SH-SY5Y (cell line): Measurements from ENCODE around the gene FAM161A.

Source experiments
- GATA2 ChIP-seq: IDR thresholded peaks from 2 replicates; pipeline ENCODE4 v1.6.1; 2011; ENCODE audit warnings: mild to moderate bottlenecking, low read depth, low read length
- GATA3 ChIP-seq: IDR thresholded peaks from 2 replicates; pipeline ENCODE4 v1.6.1; 2011; ENCODE audit warnings: low read depth, mild to moderate bottlenecking, low read length, moderate library complexity

FAM161A gene, protein sequence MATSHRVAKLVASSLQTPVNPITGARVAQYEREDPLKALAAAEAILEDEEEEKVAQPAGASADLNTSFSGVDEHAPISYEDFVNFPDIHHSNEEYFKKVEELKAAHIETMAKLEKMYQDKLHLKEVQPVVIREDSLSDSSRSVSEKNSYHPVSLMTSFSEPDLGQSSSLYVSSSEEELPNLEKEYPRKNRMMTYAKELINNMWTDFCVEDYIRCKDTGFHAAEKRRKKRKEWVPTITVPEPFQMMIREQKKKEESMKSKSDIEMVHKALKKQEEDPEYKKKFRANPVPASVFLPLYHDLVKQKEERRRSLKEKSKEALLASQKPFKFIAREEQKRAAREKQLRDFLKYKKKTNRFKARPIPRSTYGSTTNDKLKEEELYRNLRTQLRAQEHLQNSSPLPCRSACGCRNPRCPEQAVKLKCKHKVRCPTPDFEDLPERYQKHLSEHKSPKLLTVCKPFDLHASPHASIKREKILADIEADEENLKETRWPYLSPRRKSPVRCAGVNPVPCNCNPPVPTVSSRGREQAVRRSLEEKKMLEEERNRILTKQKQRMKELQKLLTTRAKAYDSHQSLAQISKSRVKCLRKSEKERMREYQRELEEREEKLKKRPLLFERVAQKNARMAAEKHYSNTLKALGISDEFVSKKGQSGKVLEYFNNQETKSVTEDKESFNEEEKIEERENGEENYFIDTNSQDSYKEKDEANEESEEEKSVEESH

DNA sequence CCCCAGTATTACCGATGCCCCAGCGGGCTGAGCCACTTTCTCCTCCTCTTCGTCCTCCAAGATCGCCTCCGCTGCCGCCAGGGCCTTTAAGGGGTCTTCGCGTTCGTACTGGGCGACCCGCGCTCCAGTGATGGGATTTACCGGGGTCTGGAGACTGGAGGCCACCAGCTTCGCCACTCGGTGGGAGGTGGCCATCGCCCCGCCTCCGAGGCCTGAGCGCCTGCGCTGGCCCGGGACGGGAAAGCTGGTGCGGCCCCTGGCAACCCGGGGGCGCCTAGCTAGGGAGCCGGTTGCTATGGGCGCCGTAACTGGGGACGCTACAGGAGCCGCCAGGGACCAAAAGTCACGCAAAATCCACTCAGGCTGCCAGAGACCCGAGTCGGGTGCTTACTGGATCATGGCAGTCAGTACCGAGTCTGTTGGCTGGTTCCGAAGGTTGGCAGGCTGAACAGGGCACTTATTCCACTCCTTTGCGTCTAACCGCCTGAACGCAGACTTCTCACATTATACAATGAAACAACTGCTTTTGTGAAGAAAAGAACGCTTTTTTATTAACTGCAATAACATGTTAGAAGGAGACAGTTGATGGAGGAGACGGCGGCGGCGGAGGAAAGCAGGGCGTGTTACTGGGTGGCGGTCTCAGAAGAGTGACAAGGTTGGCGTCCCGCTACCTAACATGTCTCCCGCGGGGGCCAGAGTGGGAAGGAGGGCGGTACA is at the start of gene FAM161A:
Gene FAM161A, minus strand, starts transcription at position 214 of the 717 bp plus-strand sequence. Its CDS starts 19 bp downstream, at position 195.
- no peak for TF ChIP-seq GATA2
- TF ChIP-seq GATA3: no peak

DNA sequence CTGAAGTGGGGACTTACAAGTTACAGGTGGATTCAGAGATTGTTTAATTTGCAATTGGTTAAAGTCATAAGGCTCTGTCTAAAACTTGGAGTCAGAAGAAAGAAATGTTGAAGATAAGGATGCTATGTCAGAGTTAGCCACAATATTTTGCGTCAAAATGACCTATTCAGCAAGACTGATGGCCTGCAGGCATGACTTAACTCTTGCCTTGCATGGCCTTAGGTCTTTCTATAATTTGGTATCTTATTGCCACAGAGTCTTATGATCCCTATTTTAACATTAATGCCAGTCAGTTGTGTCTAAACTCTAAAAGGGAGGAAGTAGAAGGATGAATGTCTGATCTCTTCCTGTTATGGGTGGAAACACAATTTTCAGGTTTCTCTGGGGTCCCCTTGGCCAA is 46.4 kb upstream of the FAM161A start:
- TF ChIP-seq GATA3 (no peak), GATA2 (no peak)

DNA sequence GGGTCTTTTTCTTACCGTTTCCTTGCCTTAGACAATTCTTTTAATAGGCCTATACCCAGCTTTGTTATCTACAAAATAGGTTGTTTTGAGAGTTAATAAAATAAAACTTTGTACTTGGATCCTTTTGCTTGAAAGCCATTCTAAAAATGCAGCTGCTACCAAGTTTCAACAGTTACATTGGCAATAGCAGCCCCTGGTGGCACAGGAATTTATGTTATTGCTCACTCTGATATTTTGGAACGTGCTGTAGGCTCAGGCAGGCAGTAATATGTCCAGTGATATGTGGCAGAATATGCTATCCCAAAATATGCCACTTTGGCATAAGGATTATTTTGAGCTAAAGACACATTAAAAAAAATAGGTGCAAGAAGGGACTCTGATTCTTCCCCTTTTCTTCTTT is 45.0 kb upstream of the FAM161A start:
- TF ChIP-seq GATA2 (no peak), GATA3 (no peak)

DNA sequence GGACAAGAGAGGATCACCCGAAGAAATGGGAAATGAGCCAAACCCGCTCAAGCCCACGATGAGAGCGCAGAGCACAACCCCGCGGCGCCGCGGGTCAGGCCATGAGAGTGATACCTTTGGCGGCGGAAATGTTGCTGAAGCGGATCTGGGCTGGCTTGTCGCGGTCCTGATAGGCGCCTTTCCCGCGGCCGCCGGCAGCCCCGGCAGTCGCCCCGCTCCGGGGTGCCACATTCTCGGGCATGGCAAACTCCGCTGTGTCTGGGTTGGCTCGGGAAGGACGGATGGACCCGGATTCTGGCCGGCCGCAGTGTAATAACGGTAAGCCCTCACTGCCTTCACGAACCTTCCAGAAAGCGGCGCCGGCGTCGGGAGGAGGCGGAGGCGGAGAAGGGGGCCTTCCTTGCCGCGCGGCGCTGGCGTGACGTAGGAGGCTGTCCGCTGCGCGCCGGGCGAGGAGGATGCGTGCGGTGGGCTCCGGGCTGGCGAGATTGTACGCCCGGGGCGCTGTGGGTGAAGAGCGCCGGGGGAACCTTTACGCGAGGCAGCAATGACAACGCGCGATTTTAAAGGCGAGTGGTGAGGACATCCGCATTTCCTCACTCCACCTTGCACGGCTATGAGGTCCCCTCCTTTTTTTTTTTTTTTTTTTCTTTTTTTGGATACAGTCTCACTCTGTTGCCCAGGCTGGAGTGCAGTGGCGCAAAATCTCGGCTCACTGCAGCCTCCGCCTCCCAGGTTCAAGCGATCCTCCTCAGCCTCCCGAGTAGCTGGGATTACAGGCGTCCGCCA is 34.6 kb upstream of the FAM161A start, which contains the start of gene CCT4:
Gene CCT4, minus strand, starts transcription at position 390 of the 789 bp plus-strand sequence. Its CDS starts 149 bp downstream, at position 241.
- TF ChIP-seq GATA3: no peak
- no peak for TF ChIP-seq GATA2

DNA sequence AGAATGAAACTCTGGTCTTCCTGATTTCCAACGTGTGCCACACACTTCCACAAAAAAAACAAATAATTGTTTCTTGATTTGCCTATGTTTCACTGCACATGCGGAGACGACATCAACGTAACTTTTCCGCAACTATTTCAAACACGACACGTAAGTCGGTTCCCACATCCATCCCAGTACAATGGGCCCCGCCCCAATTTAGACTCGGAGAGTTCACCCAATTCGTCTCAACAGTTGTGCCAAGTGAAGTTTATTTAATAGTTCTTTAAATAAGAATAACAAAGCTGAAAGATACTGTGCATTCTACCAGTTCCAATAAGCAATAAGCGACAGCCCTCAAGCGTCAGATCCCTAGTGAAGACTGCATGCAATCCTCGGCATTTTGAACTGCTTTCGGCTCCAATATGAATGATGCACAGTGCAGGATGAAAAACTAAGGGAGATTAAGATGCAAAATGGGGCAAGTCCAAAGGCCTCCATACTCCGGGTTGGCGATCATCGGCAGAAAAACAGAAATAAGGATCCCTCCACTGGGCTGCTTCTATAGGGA is 33.9 kb upstream of the FAM161A start:
- no peak for TF ChIP-seq GATA3
- no peak for TF ChIP-seq GATA2

DNA sequence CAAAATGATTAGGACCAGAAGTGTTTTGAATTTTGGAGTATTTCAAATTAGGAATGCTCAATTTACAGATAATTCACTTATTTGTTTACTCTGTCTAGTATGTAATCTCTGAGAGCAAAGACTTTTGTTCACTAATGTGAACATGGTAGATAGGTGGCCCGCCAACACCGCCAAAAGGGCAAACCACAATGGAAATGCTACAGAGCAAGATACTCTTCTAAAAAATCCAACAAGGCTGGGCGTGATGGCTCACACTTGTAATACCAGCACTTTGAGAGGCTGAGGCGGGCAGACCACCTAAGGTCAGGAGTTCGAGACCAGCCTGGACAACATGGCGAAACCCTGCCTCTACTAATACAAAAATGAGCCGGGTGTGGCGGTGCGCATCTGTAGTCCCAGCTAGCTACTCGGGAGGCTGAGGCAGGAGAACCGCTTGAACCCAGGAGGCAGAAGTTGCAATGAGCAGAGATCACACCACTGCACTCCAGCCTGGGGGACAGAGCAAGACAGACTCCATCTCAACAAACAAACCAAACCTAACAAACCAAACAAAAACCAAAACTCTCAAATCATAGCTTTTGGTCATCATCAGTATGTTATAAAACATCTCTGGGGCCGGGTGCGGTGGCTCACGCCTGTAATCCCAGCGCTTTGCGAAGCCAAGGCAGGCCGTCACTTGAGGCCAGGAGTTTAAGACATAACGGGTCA is 32.2 kb upstream of the FAM161A start:
- TF ChIP-seq GATA3 (no peak), GATA2 (no peak)

DNA sequence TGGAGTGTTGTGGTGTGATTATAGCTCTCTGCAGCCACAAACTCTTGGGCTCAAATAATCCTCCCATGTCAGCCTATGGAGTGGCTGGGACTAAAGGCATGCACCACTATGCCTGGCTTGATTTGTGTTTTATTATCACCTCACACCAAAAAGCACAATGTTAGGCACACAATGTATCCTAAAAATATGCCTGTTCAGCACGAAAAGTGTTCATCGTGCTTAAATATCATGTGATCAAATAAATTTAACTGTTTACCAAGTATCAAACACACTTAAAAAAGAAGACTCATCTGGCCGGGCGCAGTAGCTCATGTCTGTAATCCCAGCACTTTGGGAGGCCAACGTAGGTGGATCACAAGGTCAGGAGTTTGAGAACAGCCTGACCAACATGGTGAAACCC is 29.0 kb upstream of the FAM161A start:
- no peak for TF ChIP-seq GATA2
- no peak for TF ChIP-seq GATA3

DNA sequence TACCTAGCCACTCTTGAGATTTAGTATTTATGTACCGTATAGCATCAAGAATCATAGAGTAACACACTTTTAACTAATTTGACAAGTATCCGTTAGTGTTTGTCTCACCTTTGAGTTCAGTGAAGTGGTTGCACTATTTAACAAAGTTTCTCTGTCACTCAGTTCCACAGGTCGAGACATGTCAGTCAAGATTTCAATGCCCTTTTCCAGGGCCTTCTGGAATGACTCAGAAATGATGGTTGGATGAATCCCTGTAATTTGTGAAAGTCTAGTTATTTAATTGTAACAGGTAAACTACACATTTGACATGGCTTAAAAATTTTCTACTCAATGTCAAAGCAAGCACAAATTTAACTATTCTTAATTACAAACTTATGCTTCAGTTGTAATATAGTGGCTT is 24.9 kb upstream of the FAM161A start:
- TF ChIP-seq GATA3: no peak
- TF ChIP-seq GATA2: no peak

DNA sequence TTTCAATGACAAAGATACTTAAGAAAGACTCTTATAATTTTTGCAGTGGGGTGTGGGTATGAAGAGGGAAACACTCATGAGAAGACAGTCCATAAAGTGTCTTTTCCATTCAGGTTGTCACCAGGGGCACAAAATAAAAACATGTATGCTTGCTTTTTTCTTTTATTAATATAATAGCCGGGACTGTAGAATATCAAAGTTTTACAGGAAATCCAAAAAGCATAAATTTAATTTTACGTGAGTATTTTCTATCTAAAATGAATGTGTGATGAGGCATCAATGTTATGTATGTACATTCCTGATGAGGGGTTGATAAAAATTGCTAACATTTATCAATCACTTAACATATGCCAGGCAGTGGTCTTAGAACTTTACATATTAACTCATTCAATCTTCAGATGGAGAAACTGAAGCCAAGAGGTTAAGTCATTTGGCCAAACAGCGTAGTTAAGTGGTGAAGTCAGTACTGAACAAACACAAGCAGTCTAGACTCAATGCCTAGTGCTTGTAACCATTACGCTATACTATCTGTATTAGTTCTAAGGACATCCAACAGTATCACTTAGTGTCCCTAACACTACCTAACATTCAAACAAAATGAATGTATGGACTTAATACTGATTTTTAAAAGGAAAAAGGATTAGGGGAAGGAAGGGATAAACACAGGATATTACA is 23.8 kb upstream of the FAM161A start:
- TF ChIP-seq GATA3 (no peak), GATA2 (no peak)

DNA sequence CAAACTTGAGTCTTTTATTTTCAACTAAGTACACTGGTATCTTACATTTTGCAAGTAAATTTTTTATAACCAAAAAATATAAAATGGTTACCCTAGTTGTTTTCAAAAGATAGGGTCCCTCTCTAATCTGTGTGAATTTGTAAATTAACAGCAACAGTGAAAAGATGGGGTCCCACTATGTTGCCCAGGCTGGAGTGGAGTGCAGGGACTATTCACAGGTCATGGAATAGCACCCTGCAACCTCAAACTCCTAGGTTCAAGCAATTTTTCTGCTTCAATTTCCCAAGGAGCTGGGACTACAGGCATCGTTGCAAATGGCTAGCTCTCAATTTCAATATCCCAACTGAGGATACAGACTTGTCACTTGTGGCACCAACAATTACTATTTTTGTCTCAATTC is 22.5 kb upstream of the FAM161A start:
- TF ChIP-seq GATA2 (no peak), GATA3 (no peak)

DNA sequence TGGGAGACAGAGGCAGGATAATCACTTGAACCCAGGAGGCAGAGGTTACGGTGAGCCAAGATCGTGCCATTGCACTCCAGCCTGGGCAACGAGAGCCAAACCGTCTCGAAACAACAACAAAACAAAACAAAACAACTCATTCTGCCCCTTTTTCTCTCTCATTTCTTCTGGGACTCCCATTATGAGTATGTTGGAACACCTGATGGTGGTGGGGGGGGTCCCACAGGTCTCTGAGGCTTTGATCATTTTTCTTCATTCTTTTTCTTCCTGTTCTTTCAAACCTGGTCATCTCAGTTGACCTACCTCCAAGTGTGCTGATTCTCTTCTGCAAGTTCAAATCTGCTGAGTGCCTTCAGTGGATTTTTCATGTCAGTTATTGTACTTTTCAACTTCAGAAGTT is 8.2 kb upstream of the FAM161A start:
- TF ChIP-seq GATA2: no peak
- no peak for TF ChIP-seq GATA3

DNA sequence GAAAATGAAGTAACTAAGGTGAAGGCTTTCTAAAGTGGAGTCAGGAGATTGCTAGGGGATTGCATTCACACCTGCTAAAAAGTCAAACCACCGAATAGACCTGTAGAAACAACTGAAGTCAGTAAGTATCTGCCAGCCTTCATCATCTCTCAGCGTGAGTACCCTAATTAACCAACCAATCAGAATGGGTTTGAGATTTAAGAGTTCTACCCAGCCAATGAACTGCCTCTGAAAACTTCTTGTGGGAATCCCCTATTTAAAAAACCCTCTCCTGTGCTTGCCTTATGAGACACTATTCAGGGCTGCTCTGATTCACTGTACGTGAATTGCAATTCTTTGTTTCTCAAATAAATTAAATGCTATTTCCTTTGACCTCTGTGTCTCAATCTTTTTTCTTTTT is 3.4 kb upstream of the FAM161A start:
- TF ChIP-seq GATA2: no peak
